ENCODE data around the gene ROBO2.

ROBO2 gene

DNA sequence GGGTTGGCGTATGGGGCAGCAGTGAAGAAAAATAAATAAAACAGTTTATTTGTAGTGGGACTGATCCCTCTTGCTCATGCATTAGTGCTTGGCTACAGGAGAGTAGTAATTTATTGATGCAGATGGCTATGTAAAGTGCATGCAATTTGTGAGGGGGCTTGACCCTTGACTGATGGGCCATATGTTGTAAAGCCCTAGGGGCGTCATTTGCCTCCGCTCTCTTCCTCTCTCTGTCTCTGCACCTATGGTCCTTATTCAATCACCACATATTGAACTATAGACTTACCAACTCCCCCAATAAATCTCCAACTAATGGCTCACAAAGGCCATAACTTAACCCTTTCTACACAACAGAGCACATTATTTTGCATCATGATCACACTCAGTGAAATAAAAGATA, 227.7 kb downstream of the ROBO2 start:
- no peak for DNase-seq

GRCh38 chr3:77271306-77271705, 231.4 kb downstream of the ROBO2 start:
- DNase-seq = no peak

GRCh38 chr3:77271711-77272110, 231.8 kb downstream of the ROBO2 start:
- DNase-seq = no peak

DNA sequence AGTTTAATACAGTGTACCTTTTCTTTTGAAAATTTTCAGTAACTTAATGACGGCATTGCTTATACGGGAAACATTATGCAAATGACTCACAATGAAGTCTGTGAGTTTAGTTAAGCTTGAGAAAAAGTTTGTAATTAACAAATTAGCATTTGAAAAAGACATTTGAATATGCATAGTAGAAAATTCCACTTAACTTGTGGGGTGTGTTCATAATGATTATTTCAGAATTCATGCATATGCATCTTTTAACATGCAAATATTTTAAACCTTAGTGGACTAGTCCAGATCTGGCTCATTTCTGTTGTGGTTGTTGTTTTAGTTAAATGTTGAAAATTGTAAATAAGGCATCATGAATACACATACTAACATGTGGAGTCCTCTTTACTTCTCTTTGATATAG, 239.4 kb downstream of the ROBO2 start:
- DNase-seq = no peak

DNA sequence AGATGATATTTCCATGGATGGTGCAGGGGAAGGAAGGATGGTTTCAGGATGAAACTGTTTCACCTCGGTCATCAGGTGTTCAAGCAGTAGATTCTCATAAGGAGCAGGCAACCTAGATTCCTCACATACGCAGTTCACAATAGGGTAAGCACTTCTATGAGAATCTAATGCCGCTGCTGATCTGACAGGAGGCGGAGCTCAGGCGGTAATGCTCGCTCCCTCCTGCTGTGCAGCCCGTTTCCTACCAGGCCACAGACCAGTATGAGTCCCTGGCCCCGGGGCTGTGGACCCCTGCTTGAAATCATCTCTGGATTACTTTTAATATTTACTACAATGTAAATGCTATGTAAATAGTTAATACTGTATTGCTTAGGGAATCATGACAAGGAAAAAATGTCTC, 241.8 kb downstream of the ROBO2 start:
- no peak for DNase-seq

DNA sequence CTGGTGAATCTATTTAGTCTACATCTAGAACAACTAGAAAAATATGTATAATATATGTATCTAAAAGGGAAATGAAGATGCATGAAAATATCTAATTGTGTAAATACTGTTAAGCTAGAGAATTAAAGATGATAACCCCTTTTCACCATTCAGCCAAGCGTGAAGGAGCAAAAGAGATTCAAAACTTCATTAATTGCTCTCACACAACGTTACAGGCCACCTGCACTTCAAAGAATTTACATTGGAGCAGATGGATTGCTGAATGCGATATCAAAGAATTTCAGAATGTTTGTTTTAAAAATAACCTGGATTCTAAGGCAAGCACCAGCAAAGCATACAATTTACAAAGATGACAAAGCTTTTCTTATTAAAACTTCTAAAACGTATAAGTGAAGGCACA, 243.2 kb downstream of the ROBO2 start:
- no peak for DNase-seq

DNA sequence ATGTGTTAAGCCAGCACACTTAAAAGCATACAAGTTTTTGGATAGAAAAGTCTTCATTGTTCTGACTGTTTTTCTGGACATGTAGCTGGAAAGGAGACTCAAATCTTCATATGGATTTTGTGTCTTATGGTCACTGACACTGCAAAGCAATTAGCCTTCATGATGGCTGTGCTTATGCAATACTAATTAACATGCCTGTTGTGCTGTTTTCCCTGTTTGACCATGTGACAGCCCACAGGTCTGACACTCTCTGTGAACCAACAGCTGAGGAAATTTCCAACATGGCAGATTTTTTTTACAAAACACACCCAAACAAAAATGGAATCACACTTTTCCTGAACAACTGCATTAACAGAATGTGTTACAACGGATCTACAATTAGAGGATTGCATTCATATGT, 248.4 kb downstream of the ROBO2 start:
- no peak for DNase-seq

DNA sequence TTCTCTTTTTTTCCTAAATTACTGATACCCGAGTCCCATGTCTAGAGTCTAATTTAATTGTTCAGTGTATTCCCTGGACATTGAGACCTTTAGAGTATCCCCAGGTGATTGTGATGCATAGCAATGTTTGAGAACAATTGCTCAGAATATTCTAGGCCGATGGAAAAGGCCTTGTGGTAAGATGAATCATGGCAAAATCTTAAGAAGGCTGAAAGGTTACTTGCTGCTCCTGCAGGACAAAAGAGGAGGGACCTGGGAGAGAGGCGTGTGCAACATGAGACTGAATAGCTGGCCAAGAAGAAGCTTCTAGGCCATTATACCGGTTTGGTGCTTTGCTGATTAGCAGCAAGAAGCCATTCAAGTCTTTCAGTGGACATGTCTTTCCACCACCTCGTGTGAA, 256.6 kb downstream of the ROBO2 start:
- no peak for DNase-seq

- DNase-seq = no peak
Observed at GRCh38 chr3:77298417-77298816, 258.5 kb downstream of the ROBO2 start.

GRCh38 chr3:77303955-77304699, 264.2 kb downstream of the ROBO2 start:
- peak; percentile 35 for DNase-seq

- peak; percentile 10 for DNase-seq
Observed at GRCh38 chr3:77304700-77305021, 264.8 kb downstream of the ROBO2 start.

GRCh38 chr3:77309460-77309859, 269.6 kb downstream of the ROBO2 start:
- DNase-seq = no peak

GRCh38 chr3:77313843-77314242, 273.9 kb downstream of the ROBO2 start:
- DNase-seq = no peak

GRCh38 chr3:77319711-77320110, 279.8 kb downstream of the ROBO2 start:
- no peak for DNase-seq

- DNase-seq = no peak
Observed at GRCh38 chr3:77320514-77320913, 280.6 kb downstream of the ROBO2 start.

GRCh38 chr3:77321646-77322045, 281.7 kb downstream of the ROBO2 start:
- no peak for DNase-seq

- DNase-seq = no peak
Observed at GRCh38 chr3:77323626-77324025, 283.7 kb downstream of the ROBO2 start.

- no peak for DNase-seq
Observed at GRCh38 chr3:77324105-77324504, 284.2 kb downstream of the ROBO2 start.

- DNase-seq = no peak
Observed at GRCh38 chr3:77325280-77325679, 285.4 kb downstream of the ROBO2 start.

DNA sequence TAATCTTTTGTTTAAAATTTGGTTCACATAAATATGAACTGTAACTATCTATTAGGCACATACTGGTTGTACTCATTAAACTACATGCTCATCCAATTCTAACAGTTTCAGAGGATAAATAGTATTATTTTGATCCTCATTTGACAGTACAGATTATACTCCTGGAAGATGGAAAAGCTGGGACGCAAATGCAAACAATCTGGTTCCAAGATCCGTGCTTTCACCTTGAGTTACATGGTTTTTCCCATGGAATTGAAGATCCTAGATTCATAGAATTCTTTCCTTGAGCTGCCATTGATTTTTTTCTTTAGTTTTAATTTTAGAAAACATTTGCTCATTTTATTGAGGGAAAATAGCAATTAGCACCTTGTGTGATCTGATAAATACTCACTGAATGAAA, 285.8 kb downstream of the ROBO2 start:
- no peak for DNase-seq

GRCh38 chr3:77326586-77326985, 286.7 kb downstream of the ROBO2 start:
- DNase-seq = no peak

GRCh38 chr3:77328690-77329089, 288.8 kb downstream of the ROBO2 start:
- DNase-seq = no peak

- no peak for DNase-seq
Observed at GRCh38 chr3:77329116-77329515, 289.2 kb downstream of the ROBO2 start.

GRCh38 chr3:77338195-77338594, 298.3 kb downstream of the ROBO2 start:
- DNase-seq = no peak

GRCh38 chr3:77342027-77342426, 302.1 kb downstream of the ROBO2 start:
- no peak for DNase-seq

- DNase-seq = no peak
Observed at GRCh38 chr3:77342688-77343087, 302.8 kb downstream of the ROBO2 start.

Data from DMS79 treated with DMSO at 0.1 percent for 48 hours (cell line).